K562 (cell line): ENCODE results near the gene TFE3. TPM values are rescaled to one million over a fixed set of nuclear protein-coding genes. Genes with fewer than 3 reads are reported as not detected.

Source experiments
- ATAC-seq: fragments of 200-7000 bp; cut with Tn5 transposase; 3 replicates; pipeline ENCODE4 v1.9.1; 2020; ENCODE audit warnings: moderate library complexity
- BruUV-seq: library from RNA; stranded (reverse); fragments of 400-500 nt; replicated peaks from 2 replicates; lab custom pipeline; 2021; lab: Mats Ljungman, UMichigan
- CTCF ChIA-PET: fragments of 300-600 bp; formaldehyde crosslinking; extraction: SDS; loops from one replicate; lab custom pipeline; 2021; ENCODE audit warnings: low intra/inter-chr PET ratio; lab: Yijun Ruan, JAX
- POLR2A ChIA-PET: fragments of 300-600, 350-650 bp; sonication (Branson Sonifier 250); formaldehyde crosslinking; extraction: SDS; loops from one replicate; lab custom pipeline; 2021; ENCODE audit warnings: antibody characterized with exemption, inconsistent platforms; lab: Yijun Ruan, JAX
- DNase-seq, 4 experiments: peaks; one replicate each; pipeline versions ENCODE4 v3.0.0 to v3.0.0-alpha.2; 2011 to 2018; ENCODE audit warnings: low spot score in 3 of 4, mixed read lengths in 3 of 4; ENCODE audit errors: extremely low read depth in 1 of 4
- FAIRE-seq: peaks from 2 replicates; lab custom pipeline; 2011; peaks lifted over from hg19 to GRCh38; lab: Jason Lieb, UNC
- H2AFZ ChIP-seq: 2 replicates; pipeline ENCODE4 v1.6.0; 2011; ENCODE audit warnings: low read depth, low read length, control low read depth, inconsistent platforms
- H3K27ac ChIP-seq: fragments of 200-600 bp; 3 replicates; pipeline ENCODE4 v1.8.0; 2011; ENCODE audit warnings: low read depth, mild to moderate bottlenecking, control low read depth, inconsistent platforms, low read length, moderate library complexity, mixed read lengths; ENCODE audit errors: extremely low read depth
- H3K27me3 ChIP-seq, 2 experiments: fragments of 300-600 bp in 1 of 2; 2 replicates in 1 of 2; 3 replicates in 1 of 2; pipeline versions ENCODE4 v1.6.0 to v1.8.0; 2011; ENCODE audit warnings: inconsistent platforms in 2 of 2, low read length in 2 of 2, mild to moderate bottlenecking in 1 of 2, mixed read lengths in 1 of 2, moderate library complexity in 1 of 2; ENCODE audit not compliant: control insufficient read depth in 2 of 2, insufficient read depth in 2 of 2
- H3K36me3 ChIP-seq: fragments of 300-600 bp; 3 replicates; pipeline ENCODE4 v1.8.0; 2011; ENCODE audit warnings: mild to moderate bottlenecking, low read length, inconsistent platforms; ENCODE audit not compliant: control insufficient read depth, insufficient read depth
- H3K4me1 ChIP-seq, 2 experiments: fragments of 200-600 bp in 1 of 2; replicated peaks in 1 of 2; 2 replicates in 1 of 2; 3 replicates in 1 of 2; pipeline versions ENCODE4 v1.5.1 to v1.8.0; 2011; ENCODE audit warnings: inconsistent platforms in 2 of 2, low read length in 2 of 2, mild to moderate bottlenecking in 1 of 2, mixed read lengths in 1 of 2, moderate library complexity in 1 of 2; ENCODE audit not compliant: control insufficient read depth in 2 of 2, insufficient read depth in 2 of 2
- H3K4me2 ChIP-seq: 2 replicates; pipeline ENCODE4 v1.6.1; 2011; ENCODE audit warnings: low read length, control low read depth, inconsistent platforms, mixed read lengths; ENCODE audit not compliant: insufficient read depth
- H3K4me3 ChIP-seq: fragments of 200-600 bp; sonication (generic), shearing (Covaris generic); 2 replicates; pipeline ENCODE4 v1.5.1; 2016; ENCODE audit warnings: control low read depth, inconsistent platforms
- H3K79me2 ChIP-seq: fragments of 200-600 bp; 3 replicates; pipeline ENCODE4 v1.8.0; 2011; ENCODE audit warnings: low read length, inconsistent platforms; ENCODE audit not compliant: control insufficient read depth, insufficient read depth
- H3K9ac ChIP-seq, 2 experiments: 2 replicates each; pipeline versions ENCODE4 v1.6.0 to v1.6.1; 2011; ENCODE audit warnings: low read depth in 2 of 2, low read length in 2 of 2, control low read depth in 1 of 2, inconsistent platforms in 1 of 2, mild to moderate bottlenecking in 1 of 2, mixed read lengths in 1 of 2; ENCODE audit not compliant: insufficient read depth in 1 of 2
- H3K9me1 ChIP-seq: one replicate; pipeline ENCODE4 v1.6.0; 2011; ENCODE audit warnings: inconsistent platforms, mild to moderate bottlenecking, low read length, moderate library complexity; ENCODE audit not compliant: control insufficient read depth, insufficient read depth
- H3K9me3 ChIP-seq: replicated peaks from 2 replicates; pipeline ENCODE4 v1.5.1; 2011; ENCODE audit warnings: low read depth, low read length, inconsistent platforms; ENCODE audit not compliant: control insufficient read depth, insufficient read depth
- H4K20me1 ChIP-seq: replicated peaks from 2 replicates; pipeline ENCODE4 v1.6.1; 2011; ENCODE audit warnings: low read length, inconsistent platforms, mixed read lengths; ENCODE audit not compliant: control insufficient read depth, insufficient read depth
- BACH1 ChIP-seq: fragments of 200-800 bp; sonication (Bioruptor generic); IDR thresholded peaks from 2 replicates; pipeline ENCODE4 v1.6.1; 2016; ENCODE audit warnings: missing genetic modification characterization, missing compliant biosample characterization
- FOXP1 ChIP-seq: sonication (generic); formaldehyde crosslinking; IDR thresholded peaks from 2 replicates; pipeline ENCODE4 v1.8.0; 2022; ENCODE audit warnings: mild to moderate bottlenecking, missing genetic modification reagents
- NFIC ChIP-seq: fragments of 450-650 bp; IDR thresholded peaks from 2 replicates; pipeline ENCODE4 v1.6.1; 2017; ENCODE audit warnings: mild to moderate bottlenecking, inconsistent platforms
- NFXL1 ChIP-seq: fragments of 450-650 bp; formaldehyde crosslinking; IDR thresholded peaks from 2 replicates; pipeline ENCODE4 v1.4.0; 2021; ENCODE audit warnings: mild to moderate bottlenecking
- NFYB ChIP-seq: IDR thresholded peaks from 2 replicates; pipeline ENCODE4 v1.6.1; 2011; ENCODE audit warnings: mild to moderate bottlenecking, moderate library complexity; ENCODE audit not compliant: insufficient read length; ENCODE audit errors: extremely low read depth
- NR2F6 ChIP-seq: fragments of 450-650 bp; formaldehyde crosslinking; IDR thresholded peaks from 2 replicates; pipeline ENCODE4 v1.4.0; 2020; ENCODE audit warnings: mild to moderate bottlenecking
- SRSF9 ChIP-seq: fragments of 200-400 bp; formaldehyde crosslinking; IDR thresholded peaks from 2 replicates; pipeline ENCODE4 v1.6.1; 2017; ENCODE audit warnings: low read depth, low read length, borderline replicate concordance
- TAF9B ChIP-seq: fragments of 450-650 bp; IDR thresholded peaks from 2 replicates; pipeline ENCODE4 v1.6.1; 2018; ENCODE audit warnings: mild to moderate bottlenecking; ENCODE audit not compliant: partially characterized antibody
- TRIM24 ChIP-seq, 2 experiments: fragments of 450-650 bp; IDR thresholded peaks; 2 replicates each; pipeline ENCODE4 v1.6.1; 2016
- WHSC1 ChIP-seq: IDR thresholded peaks from one replicate; pipeline ENCODE4 v1.6.1; 2012; ENCODE audit warnings: low read length, control low read depth, inconsistent platforms
- ZEB2 ChIP-seq: fragments of 450-650 bp; IDR thresholded peaks from 2 replicates; pipeline ENCODE4 v1.6.1; 2016
- ZNF134 ChIP-seq: fragments of 250-450 bp; sonication (Bioruptor Pico); conservative IDR thresholded peaks from 2 replicates; pipeline ENCODE4 v1.4.0; 2020
- ZNF217 ChIP-seq: sonication (generic); formaldehyde crosslinking; IDR thresholded peaks from 2 replicates; pipeline ENCODE4 v1.8.0; 2022; ENCODE audit warnings: mild to moderate bottlenecking, missing genetic modification reagents
- WGBS: fragments of 100-300 bp; shearing (Covaris generic); methylation state at CpG from one replicate; pipeline ENCODE4 v1.1.6; 2016; ENCODE audit warnings: low coverage, mixed read lengths; ENCODE audit not compliant: insufficient coverage; ENCODE audit errors: missing lambda C conversion rate; 5-methylcytosine and 5-hydroxymethylcytosine counted together
- in situ Hi-C: fragments of 300-500 bp; cut with MboI; formaldehyde crosslinking; loops from 4 replicates; pipeline ENCODE4 v1.15.0; 2018; ENCODE audit warnings: inconsistent platforms, mixed read lengths
- intact Hi-C: fragments of 100-400 bp; cut with micrococcal nuclease; formaldehyde crosslinking; loops from 2 replicates; pipeline ENCODE4 v1.14.2; 2022
- polyA plus RNA-seq, 8 experiments: library from polyadenylated mRNA; depleted of rRNA in 4 of 8; stranded (reverse) in 5 of 8; unstranded in 3 of 8; fragments of >200 nt; fragmentation: Nextera tagmentation in 2 of 8; fragmentation: Illumina TruSeq in 1 of 8; extraction: Ambion mirVana in 2 of 8; extraction: Trizol in 1 of 8; gene quantifications; 2 replicates each; pipeline versions ENCODE4 v1.2.1 to v1.2.3, GENCODE V29; 2011 to 2014; ENCODE audit warnings: inconsistent platforms in 1 of 8, missing spikeins in 1 of 8
- total RNA-seq, 7 experiments: library from RNA; depleted of rRNA in 6 of 7; stranded (reverse); fragments of >200 nt in 6 of 7; fragmentation: Illumina TruSeq in 2 of 7; extraction: Trizol in 2 of 7; gene quantifications; 2 replicates each; pipeline versions ENCODE4 v1.2.1 to v1.2.3, GENCODE V29; 2011 to 2021; ENCODE audit warnings: low replicate concordance in 1 of 7
- TF ChIP-seq, protein P1 (sequence below): fragments of 450-650 bp; IDR thresholded peaks from 2 replicates; pipeline ENCODE4 v1.7.1; 2018; ENCODE audit warnings: mild to moderate bottlenecking, low read depth; ENCODE audit not compliant: partially characterized antibody
- TF ChIP-seq, protein P2 (sequence below): fragments of 250-450 bp; sonication (Bioruptor Pico); IDR thresholded peaks from 2 replicates; pipeline ENCODE4 v1.8.0; 2022; ENCODE audit warnings: moderate library complexity, mild to moderate bottlenecking, inconsistent platforms
- TF ChIP-seq, protein P3 (sequence below), 2 experiments: IDR thresholded peaks in 1 of 2; conservative IDR thresholded peaks in 1 of 2; 2 replicates each; pipeline ENCODE4 v1.6.1; 2016; ENCODE audit warnings: low read depth in 2 of 2, mild to moderate bottlenecking in 1 of 2, missing compliant biosample characterization in 1 of 2, missing genetic modification characterization in 1 of 2, moderate library complexity in 1 of 2

TFE3 gene
- total and polyA plus RNA-seq, 9 of the 15 experiments (the other 6 are each of a cell fraction or from before 2014, with no cell fraction given) = 1.9 to 20.3 (median 11.9) TPM

DNA sequence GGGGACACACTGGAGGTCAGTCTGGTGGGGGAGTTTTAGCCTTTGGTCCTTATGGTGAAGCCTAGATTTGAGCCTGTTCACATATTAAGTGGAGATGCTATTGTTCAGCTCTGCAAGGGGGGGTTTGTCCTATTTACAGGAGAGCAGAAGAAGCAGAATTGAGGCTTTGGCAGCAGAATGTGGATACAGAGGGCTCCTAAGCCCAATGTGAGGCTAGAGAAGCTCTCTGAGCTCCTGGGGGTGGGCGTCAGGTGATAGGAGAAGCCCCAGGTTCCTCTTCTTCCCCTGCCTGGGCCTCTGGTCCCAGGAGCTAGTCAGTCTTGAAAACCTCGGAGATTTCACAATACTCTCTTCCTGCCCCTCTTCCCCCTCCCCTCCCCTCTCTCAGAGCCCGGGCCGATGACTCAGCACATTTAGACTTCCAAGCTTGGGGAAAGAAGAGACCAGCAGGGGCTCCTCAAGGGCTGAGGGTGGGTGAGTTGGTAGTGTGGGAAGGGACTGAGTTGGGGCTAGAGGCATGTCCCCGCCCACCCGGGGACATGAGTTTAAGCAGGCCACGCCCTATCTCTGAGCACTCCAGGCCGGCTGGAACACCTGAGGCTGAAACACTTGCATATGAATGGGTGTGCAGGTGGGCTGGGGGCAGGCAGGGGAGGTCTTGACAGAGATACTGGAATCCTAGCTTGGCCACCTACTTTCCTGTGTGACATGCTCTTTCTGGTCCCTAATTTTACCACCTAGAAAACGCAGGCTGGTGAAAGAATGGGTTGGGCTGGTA, 3.4 kb downstream of the TFE3 start:
- H3K9me1 ChIP-seq = no peaks in the 10 kb centered on the region
- H3K79me2 ChIP-seq = peaks cover 36% of the 10 kb centered on the region
- H4K20me1 ChIP-seq = no peaks in the 10 kb centered on the region
- DNase-seq (peak; percentile 78 to 97 (median 86)), FAIRE-seq (peak; percentile 99), ATAC-seq (peak; percentile 75)
- H2AFZ ChIP-seq = 0 out of 2 replicates have a peak overlapping the region, but pooled peaks have one; percentile 12
- H3K36me3 ChIP-seq = peaks cover 35% of the 10 kb centered on the region; the same call in 2 of the 3 replicates
- peak overlapping the region; percentile 19; the same call in 1 of the 2 replicates for H3K4me3 ChIP-seq
- peak overlapping the region; percentile 74 for H3K27ac ChIP-seq
- in situ Hi-C loops (no loop called here), intact Hi-C loops (loop anchor here (5.0 kb wide), 3 partner anchors 37 to 138 kb away; partner anchors contain the start of gene GRIPAP1)
- WGBS = 17% methylated on average over 2 of the region's 9 CpGs
- CTCF ChIA-PET = no interaction called here
- H3K4me1 ChIP-seq = peaks cover 36 to 42% of the 10 kb centered on the region in 2 experiments; a peak in 4 of 5 replicates
- H3K9me3 ChIP-seq = no peaks in the 10 kb centered on the region
- POLR2A ChIA-PET = interaction anchor here (0.6 to 1.4 kb wide), 7 partner anchors 16 to 302 kb away, joined by 3 to 5 read pairs (median 3); partner anchors contain the start of gene GRIPAP1
- H3K9ac ChIP-seq = peak overlapping the region; percentile 60 to 81; a peak in 3 of 4 replicates
- H3K4me2 ChIP-seq = peak overlapping the region; percentile 78
- no peaks in the 10 kb centered on the region for H3K27me3 ChIP-seq
- no TSS peak for BruUV-seq
- TF ChIP-seq NFIC (no peak), WHSC1 (no peak), NFYB (no peak), TAF9B (no peak), FOXP1 (CRISPR knock-in tag) (no peak), ZNF217 (CRISPR knock-in tag) (no peak), TRIM24 (IDR thresholded peaks at IDR 0.05) (peak in 1 of 2 experiments; percentile 69; a peak in 2 of 4 replicates), NFXL1 (CRISPR knock-in tag) (no peak), ZNF134 (CRISPR knock-in tag) (no peak), BACH1 (tag) (peak; percentile 99), NR2F6 (CRISPR knock-in tag) (no peak), ZEB2 (no peak; the same call in 1 of the 2 replicates), SRSF9 (no peak)
- TF ChIP-seq, protein P1, sequence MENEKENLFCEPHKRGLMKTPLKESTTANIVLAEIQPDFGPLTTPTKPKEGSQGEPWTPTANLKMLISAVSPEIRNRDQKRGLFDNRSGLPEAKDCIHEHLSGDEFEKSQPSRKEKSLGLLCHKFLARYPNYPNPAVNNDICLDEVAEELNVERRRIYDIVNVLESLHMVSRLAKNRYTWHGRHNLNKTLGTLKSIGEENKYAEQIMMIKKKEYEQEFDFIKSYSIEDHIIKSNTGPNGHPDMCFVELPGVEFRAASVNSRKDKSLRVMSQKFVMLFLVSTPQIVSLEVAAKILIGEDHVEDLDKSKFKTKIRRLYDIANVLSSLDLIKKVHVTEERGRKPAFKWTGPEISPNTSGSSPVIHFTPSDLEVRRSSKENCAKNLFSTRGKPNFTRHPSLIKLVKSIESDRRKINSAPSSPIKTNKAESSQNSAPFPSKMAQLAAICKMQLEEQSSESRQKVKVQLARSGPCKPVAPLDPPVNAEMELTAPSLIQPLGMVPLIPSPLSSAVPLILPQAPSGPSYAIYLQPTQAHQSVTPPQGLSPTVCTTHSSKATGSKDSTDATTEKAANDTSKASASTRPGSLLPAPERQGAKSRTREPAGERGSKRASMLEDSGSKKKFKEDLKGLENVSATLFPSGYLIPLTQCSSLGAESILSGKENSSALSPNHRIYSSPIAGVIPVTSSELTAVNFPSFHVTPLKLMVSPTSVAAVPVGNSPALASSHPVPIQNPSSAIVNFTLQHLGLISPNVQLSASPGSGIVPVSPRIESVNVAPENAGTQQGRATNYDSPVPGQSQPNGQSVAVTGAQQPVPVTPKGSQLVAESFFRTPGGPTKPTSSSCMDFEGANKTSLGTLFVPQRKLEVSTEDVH = no peak
- TF ChIP-seq, protein P2, sequence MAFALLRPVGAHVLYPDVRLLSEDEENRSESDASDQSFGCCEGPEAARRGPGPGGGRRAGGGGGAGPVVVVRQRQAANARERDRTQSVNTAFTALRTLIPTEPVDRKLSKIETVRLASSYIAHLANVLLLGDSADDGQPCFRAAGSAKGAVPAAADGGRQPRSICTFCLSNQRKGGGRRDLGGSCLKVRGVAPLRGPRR (CRISPR knock-in tag) = no peak
- TF ChIP-seq, protein P3, sequence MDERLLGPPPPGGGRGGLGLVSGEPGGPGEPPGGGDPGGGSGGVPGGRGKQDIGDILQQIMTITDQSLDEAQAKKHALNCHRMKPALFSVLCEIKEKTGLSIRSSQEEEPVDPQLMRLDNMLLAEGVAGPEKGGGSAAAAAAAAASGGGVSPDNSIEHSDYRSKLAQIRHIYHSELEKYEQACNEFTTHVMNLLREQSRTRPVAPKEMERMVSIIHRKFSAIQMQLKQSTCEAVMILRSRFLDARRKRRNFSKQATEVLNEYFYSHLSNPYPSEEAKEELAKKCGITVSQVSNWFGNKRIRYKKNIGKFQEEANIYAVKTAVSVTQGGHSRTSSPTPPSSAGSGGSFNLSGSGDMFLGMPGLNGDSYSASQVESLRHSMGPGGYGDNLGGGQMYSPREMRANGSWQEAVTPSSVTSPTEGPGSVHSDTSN (CRISPR knock-in tag; IDR thresholded peaks at IDR 0.05; ENCODE audit: low read depth) = no peak
- TF ChIP-seq, protein P3 (tag; conservative IDR thresholded peaks at IDR 0.05; ENCODE audit: low read depth) = no peak
